HEK293 (cell line): ENCODE results near the gene RNF34.

Experiments used
- GLIS1 ChIP-seq: fragments of 450-650 bp; formaldehyde crosslinking; IDR thresholded peaks from 2 replicates; pipeline ENCODE4 v1.5.1; 2016; ENCODE audit warnings: missing biosample characterization, missing genetic modification characterization
- ZNF138 ChIP-seq: fragments of 450-650 bp; formaldehyde crosslinking; IDR thresholded peaks from 2 replicates; pipeline ENCODE4 v1.5.1; 2016; ENCODE audit warnings: missing biosample characterization, missing genetic modification characterization, borderline replicate concordance
- ZNF548 ChIP-seq: fragments of 450-650 bp; formaldehyde crosslinking; IDR thresholded peaks from 2 replicates; pipeline ENCODE4 v1.5.1; 2016; ENCODE audit warnings: missing biosample characterization, missing genetic modification characterization
- ZNF677 ChIP-seq: fragments of 450-650 bp; IDR thresholded peaks from 2 replicates; pipeline ENCODE4 v1.5.0; 2018; ENCODE audit warnings: missing biosample characterization, mild to moderate bottlenecking, missing genetic modification characterization, moderate library complexity
- ZNF701 ChIP-seq: fragments of 450-650 bp; formaldehyde crosslinking; IDR thresholded peaks from 2 replicates; pipeline ENCODE4 v1.5.1; 2016; ENCODE audit warnings: missing biosample characterization, missing genetic modification characterization
- ZNF843 ChIP-seq: fragments of 450-650 bp; formaldehyde crosslinking; IDR thresholded peaks from 2 replicates; pipeline ENCODE4 v1.5.1; 2016; ENCODE audit warnings: missing biosample characterization, missing genetic modification characterization
- TF ChIP-seq, protein P1 (sequence below): fragments of 450-650 bp; formaldehyde crosslinking; IDR thresholded peaks from 2 replicates; pipeline ENCODE4 v1.5.1; 2017; ENCODE audit warnings: missing biosample characterization, missing genetic modification characterization
- TF ChIP-seq, protein P2 (sequence below): fragments of 450-650 bp; formaldehyde crosslinking; IDR thresholded peaks from 2 replicates; pipeline ENCODE4 v1.5.1; 2016; ENCODE audit warnings: missing biosample characterization, missing genetic modification characterization
- TF ChIP-seq, protein P3 (sequence below): fragments of 450-650 bp; formaldehyde crosslinking; IDR thresholded peaks from 2 replicates; pipeline ENCODE4 v1.5.1; 2017; ENCODE audit warnings: missing biosample characterization, missing genetic modification characterization

DNA sequence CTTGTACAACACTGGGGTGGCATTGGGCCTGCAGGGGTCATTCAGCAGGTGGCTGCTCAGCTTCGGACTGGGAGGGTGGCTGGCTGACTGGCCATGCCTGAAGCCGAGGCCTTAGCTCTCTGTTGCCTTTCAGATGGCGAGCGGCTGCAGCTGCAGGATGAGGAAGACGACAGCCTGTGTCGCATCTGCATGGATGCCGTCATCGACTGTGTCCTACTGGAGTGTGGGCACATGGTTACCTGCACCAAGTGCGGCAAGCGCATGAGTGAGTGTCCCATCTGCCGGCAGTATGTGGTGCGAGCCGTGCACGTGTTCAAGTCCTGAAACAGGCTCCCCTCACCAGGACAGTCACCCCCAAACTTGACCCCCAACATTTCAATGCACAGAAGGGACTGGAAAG lies 23.3 kb downstream of the RNF34 start:
- TF ChIP-seq, protein P1, sequence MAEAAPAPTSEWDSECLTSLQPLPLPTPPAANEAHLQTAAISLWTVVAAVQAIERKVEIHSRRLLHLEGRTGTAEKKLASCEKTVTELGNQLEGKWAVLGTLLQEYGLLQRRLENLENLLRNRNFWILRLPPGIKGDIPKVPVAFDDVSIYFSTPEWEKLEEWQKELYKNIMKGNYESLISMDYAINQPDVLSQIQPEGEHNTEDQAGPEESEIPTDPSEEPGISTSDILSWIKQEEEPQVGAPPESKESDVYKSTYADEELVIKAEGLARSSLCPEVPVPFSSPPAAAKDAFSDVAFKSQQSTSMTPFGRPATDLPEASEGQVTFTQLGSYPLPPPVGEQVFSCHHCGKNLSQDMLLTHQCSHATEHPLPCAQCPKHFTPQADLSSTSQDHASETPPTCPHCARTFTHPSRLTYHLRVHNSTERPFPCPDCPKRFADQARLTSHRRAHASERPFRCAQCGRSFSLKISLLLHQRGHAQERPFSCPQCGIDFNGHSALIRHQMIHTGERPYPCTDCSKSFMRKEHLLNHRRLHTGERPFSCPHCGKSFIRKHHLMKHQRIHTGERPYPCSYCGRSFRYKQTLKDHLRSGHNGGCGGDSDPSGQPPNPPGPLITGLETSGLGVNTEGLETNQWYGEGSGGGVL = no peak
- TF ChIP-seq GLIS1 (tag by site-specific recombination) = no peak
- TF ChIP-seq, protein P2, sequence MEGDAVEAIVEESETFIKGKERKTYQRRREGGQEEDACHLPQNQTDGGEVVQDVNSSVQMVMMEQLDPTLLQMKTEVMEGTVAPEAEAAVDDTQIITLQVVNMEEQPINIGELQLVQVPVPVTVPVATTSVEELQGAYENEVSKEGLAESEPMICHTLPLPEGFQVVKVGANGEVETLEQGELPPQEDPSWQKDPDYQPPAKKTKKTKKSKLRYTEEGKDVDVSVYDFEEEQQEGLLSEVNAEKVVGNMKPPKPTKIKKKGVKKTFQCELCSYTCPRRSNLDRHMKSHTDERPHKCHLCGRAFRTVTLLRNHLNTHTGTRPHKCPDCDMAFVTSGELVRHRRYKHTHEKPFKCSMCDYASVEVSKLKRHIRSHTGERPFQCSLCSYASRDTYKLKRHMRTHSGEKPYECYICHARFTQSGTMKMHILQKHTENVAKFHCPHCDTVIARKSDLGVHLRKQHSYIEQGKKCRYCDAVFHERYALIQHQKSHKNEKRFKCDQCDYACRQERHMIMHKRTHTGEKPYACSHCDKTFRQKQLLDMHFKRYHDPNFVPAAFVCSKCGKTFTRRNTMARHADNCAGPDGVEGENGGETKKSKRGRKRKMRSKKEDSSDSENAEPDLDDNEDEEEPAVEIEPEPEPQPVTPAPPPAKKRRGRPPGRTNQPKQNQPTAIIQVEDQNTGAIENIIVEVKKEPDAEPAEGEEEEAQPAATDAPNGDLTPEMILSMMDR = no peak
- TF ChIP-seq ZNF138 (tag by site-specific recombination) = no peak
- no peak for TF ChIP-seq ZNF677 (tag by site-specific recombination)
- TF ChIP-seq ZNF701 = no peak
- TF ChIP-seq ZNF843 (tag by site-specific recombination) = no peak
- no peak for TF ChIP-seq ZNF548 (tag by site-specific recombination)
- TF ChIP-seq, protein P3, sequence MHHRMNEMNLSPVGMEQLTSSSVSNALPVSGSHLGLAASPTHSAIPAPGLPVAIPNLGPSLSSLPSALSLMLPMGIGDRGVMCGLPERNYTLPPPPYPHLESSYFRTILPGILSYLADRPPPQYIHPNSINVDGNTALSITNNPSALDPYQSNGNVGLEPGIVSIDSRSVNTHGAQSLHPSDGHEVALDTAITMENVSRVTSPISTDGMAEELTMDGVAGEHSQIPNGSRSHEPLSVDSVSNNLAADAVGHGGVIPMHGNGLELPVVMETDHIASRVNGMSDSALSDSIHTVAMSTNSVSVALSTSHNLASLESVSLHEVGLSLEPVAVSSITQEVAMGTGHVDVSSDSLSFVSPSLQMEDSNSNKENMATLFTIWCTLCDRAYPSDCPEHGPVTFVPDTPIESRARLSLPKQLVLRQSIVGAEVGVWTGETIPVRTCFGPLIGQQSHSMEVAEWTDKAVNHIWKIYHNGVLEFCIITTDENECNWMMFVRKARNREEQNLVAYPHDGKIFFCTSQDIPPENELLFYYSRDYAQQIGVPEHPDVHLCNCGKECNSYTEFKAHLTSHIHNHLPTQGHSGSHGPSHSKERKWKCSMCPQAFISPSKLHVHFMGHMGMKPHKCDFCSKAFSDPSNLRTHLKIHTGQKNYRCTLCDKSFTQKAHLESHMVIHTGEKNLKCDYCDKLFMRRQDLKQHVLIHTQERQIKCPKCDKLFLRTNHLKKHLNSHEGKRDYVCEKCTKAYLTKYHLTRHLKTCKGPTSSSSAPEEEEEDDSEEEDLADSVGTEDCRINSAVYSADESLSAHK (tag by site-specific recombination) = no peak
